Esophagus muscularis mucosa (tissue), 4 donors: ENCODE data around the gene ALG11.
"Not testable (repeated sequence)": the region's sequence is repeated elsewhere in the genome, so short reads cannot be mapped to it uniquely, and the experiment has no call there.

Experiments
- CTCF ChIP-seq, 3 experiments: fragments of 200-600 bp in 2 of 3; fragments of 450-650 bp in 1 of 3; sonication (generic) in 2 of 3; IDR thresholded peaks; one replicate each; pipeline ENCODE4 v1.5.1; 2017 to 2019; ENCODE audit warnings: antibody characterized with exemption in 3 of 3, mild to moderate bottlenecking in 2 of 3, moderate library complexity in 1 of 3
- EP300 ChIP-seq: sonication (generic); formaldehyde crosslinking; IDR thresholded peaks from one replicate; pipeline ENCODE4 v1.6.1; 2017; ENCODE audit warnings: antibody characterized with exemption
- POLR2A ChIP-seq: fragments of 450-650 bp; IDR thresholded peaks from one replicate; pipeline ENCODE4 v1.6.1; 2017; ENCODE audit warnings: antibody characterized with exemption, moderate library complexity, mild to moderate bottlenecking, low read depth
- POLR2AphosphoS5 ChIP-seq, 2 donors: sonication (generic); formaldehyde crosslinking; IDR thresholded peaks; one replicate each; pipeline ENCODE4 v1.6.1; 2017; ENCODE audit warnings: antibody characterized with exemption in 2 of 2

GRCh38 chr13:52061064-52061463 lies 48.9 kb downstream of the ALG11 start:
- TF ChIP-seq CTCF (IDR thresholded peaks at IDR 0.05); POLR2A; EP300; POLR2AphosphoS5 (IDR thresholded peaks at IDR 0.05): not testable (repeated sequence)
